MCF 10A (cell line): ENCODE measurements around the gene ZNF638. TPM values are rescaled to one million over a fixed set of nuclear protein-coding genes. Genes with fewer than 3 reads are reported as not detected.

ENCODE experiments used
- BruUV-seq: library from RNA; stranded (reverse); fragments of 400-500 nt; replicated peaks from 2 replicates; lab custom pipeline; 2021; lab: Mats Ljungman, UMichigan
- CTCF ChIA-PET: fragments of 300-600 bp; sonication (Branson Sonifier 250); formaldehyde crosslinking; extraction: SDS; loops from one replicate; lab custom pipeline; 2021; ENCODE audit warnings: antibody characterized with exemption, inconsistent platforms; lab: Yijun Ruan, JAX
- POLR2A ChIA-PET: fragments of 300-600, 350-650 bp; sonication (Branson Sonifier 250); formaldehyde crosslinking; extraction: SDS; loops from one replicate; lab custom pipeline; 2020; ENCODE audit warnings: antibody characterized with exemption, inconsistent platforms; lab: Yijun Ruan, JAX
- DNase-seq: peaks from one replicate; pipeline ENCODE4 v3.0.0-alpha.2; 2018; ENCODE audit not compliant: unreplicated experiment
- H3K27ac Mint-ChIP-seq: one replicate; pipeline ENCODE4 v1.8.0; 2022; ENCODE audit warnings: mild to moderate bottlenecking, low read depth, mixed read lengths; ENCODE audit not compliant: unreplicated experiment
- H3K27me3 Mint-ChIP-seq: one replicate; pipeline ENCODE4 v1.8.0; 2022; ENCODE audit warnings: mixed read lengths; ENCODE audit not compliant: insufficient read depth, unreplicated experiment
- H3K36me3 Mint-ChIP-seq: one replicate; pipeline ENCODE4 v1.8.0; 2022; ENCODE audit warnings: mild to moderate bottlenecking, moderate library complexity, mixed read lengths; ENCODE audit not compliant: insufficient read depth, unreplicated experiment
- H3K4me1 Mint-ChIP-seq: one replicate; pipeline ENCODE4 v1.8.0; 2022; ENCODE audit warnings: mixed read lengths; ENCODE audit not compliant: insufficient read depth, unreplicated experiment
- H3K4me3 Mint-ChIP-seq: one replicate; pipeline ENCODE4 v1.8.0; 2022; ENCODE audit warnings: mild to moderate bottlenecking, moderate library complexity, mixed read lengths; ENCODE audit not compliant: unreplicated experiment
- H3K9me3 Mint-ChIP-seq: one replicate; pipeline ENCODE4 v1.8.0; 2022; ENCODE audit warnings: mixed read lengths; ENCODE audit not compliant: unreplicated experiment
- CTCF ChIP-seq: fragments of 200-600 bp; IDR thresholded peaks from one replicate; pipeline ENCODE4 v1.8.0; 2022; ENCODE audit warnings: antibody characterized with exemption, mild to moderate bottlenecking; ENCODE audit not compliant: unreplicated experiment
- intact Hi-C: fragments of 100-400 bp; cut with micrococcal nuclease; formaldehyde crosslinking; loops from 2 replicates; pipeline ENCODE4 v1.14.1; 2022
- total RNA-seq: library from RNA; stranded (reverse); gene quantifications from 2 replicates; pipeline ENCODE4 v1.2.3, GENCODE V29; 2022

Gene ZNF638
- total RNA-seq, 1 experiment from 2014 or later = 142 TPM

GRCh38 chr2:71453404-71454220, 122.0 kb downstream of the ZNF638 start, which contains the start of gene DYSF:
Gene DYSF, plus strand, starts transcription at chr2:71453561.
- H3K4me1 Mint-ChIP-seq = peaks cover 25% of the 10 kb centered on the region
- peaks cover 6% of the 10 kb centered on the region for H3K36me3 Mint-ChIP-seq
- BruUV-seq = no TSS peak
- ChIA-PET CTCF (interaction anchor here (0.8 to 2.2 kb wide), 3 partner anchors 57 to 154 kb away, joined by 3 to 5 read pairs (median 3); partner anchors contain the start of gene ZNF638), POLR2A (interaction anchor here (0.6 to 1.9 kb wide), 9 partner anchors 8 to 283 kb away, joined by 3 to 6 read pairs (median 5); no protein-coding TSS in a partner anchor)
- intact Hi-C loops = no loop called here
- no peak for TF ChIP-seq CTCF
- peak within 1 kb of the TSS; percentile 62 for H3K4me3 Mint-ChIP-seq
- H3K27ac Mint-ChIP-seq = no peak within 1 kb of the TSS
- no peaks in the 10 kb centered on the region for H3K27me3 Mint-ChIP-seq
- H3K9me3 Mint-ChIP-seq = no peaks in the 10 kb centered on the region
- peak; percentile 35 for DNase-seq

GRCh38 chr2:71454221-71455010, 122.8 kb downstream of the ZNF638 start:
- no peaks in the 10 kb centered on the region for H3K27me3 Mint-ChIP-seq
- no peak for DNase-seq
- TF ChIP-seq CTCF = no peak
- no peak overlapping the region for H3K4me3 Mint-ChIP-seq
- BruUV-seq = no TSS peak
- ChIA-PET POLR2A (interaction anchor here (0.6 to 0.7 kb wide), 2 partner anchors 9 to 913 kb away, joined by 4 to 5 read pairs; no protein-coding TSS in a partner anchor), CTCF (interaction anchor here (0.5 to 2.2 kb wide), 4 partner anchors 55 to 267 kb away, joined by 3 to 5 read pairs (median 4); no protein-coding TSS in a partner anchor)
- peaks cover 33% of the 10 kb centered on the region for H3K4me1 Mint-ChIP-seq
- peaks cover 6% of the 10 kb centered on the region for H3K36me3 Mint-ChIP-seq
- H3K27ac Mint-ChIP-seq = no peak overlapping the region
- intact Hi-C loops = no loop called here
- no peaks in the 10 kb centered on the region for H3K9me3 Mint-ChIP-seq

- no peak overlapping the region for H3K27ac Mint-ChIP-seq
- intact Hi-C loops = no loop called here
- peaks cover 33% of the 10 kb centered on the region for H3K4me1 Mint-ChIP-seq
- H3K27me3 Mint-ChIP-seq = no peaks in the 10 kb centered on the region
- TF ChIP-seq CTCF = no peak
- no peaks in the 10 kb centered on the region for H3K9me3 Mint-ChIP-seq
- POLR2A ChIA-PET = no interaction called here
- DNase-seq = no peak
- CTCF ChIA-PET = interaction anchor here (0.5 to 2.2 kb wide), 3 partner anchors 55 to 268 kb away, joined by 3 to 5 read pairs (median 4); no protein-coding TSS in a partner anchor
- peaks cover 6% of the 10 kb centered on the region for H3K36me3 Mint-ChIP-seq
- no TSS peak for BruUV-seq
- H3K4me3 Mint-ChIP-seq = no peak overlapping the region
Measured at GRCh38 chr2:71455011-71455740, 123.6 kb downstream of the ZNF638 start.
